GM19468 (cell line): ENCODE measurements around the gene NDUFB11.

ENCODE experiments used
- ATAC-seq: cut with Tn5 transposase; IDR thresholded peaks from one replicate; pipeline ENCODE4 v1.9.1; 2021; ENCODE audit warnings: mild to moderate bottlenecking, moderate library complexity, moderate number of reproducible peaks; ENCODE audit not compliant: unreplicated experiment; ENCODE audit errors: extremely low read depth

NDUFB11 gene

GRCh38 chrX:47093860-47094259 is 50.6 kb downstream of the NDUFB11 start:
- ATAC-seq, result no peak

- no peak for ATAC-seq
Observed at GRCh38 chrX:47093248-47093647, 51.3 kb downstream of the NDUFB11 start.
